HS-27A (cell line): Measurements from ENCODE around the gene TRAPPC11.

ENCODE experiments used
- DNase-seq: peaks from one replicate; pipeline ENCODE4 v3.0.0-alpha.2; 2012; ENCODE audit warnings: low read depth, missing footprints

TRAPPC11 gene

DNA sequence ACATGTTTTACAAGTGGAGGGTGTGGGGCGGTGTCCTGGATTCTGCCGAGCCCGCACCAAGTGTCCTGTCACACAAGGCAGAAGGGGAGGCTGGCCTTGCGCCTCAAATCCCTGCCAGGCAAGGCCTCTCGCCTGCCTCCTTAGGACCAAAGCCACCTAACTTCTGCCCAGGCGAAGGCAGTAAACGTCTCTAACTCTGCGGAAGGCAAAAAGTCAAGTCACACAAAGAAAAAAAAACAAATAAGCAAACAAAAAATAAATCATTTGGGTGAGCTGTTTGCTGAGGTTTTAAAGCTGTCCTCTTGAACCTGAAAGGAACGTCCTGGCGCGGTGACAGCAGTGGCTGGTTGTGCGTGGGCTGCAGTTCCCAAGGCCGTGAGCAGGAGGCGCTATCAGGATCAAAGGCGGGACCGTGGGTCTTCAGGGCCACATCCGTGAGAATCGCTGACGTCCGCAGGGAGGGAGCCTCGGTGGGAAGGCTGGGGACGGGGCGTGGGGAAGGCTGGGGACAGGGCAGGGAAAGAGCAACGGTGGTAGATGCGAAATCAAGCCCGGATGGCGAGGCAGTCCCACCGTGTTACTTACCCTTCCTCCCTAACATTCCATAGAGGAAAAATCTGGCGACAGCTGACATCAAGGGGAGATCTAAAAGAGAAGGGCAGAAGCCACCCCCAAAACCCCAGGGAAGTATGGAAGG is 99.1 kb downstream of the TRAPPC11 start:
- no peak for DNase-seq

DNA sequence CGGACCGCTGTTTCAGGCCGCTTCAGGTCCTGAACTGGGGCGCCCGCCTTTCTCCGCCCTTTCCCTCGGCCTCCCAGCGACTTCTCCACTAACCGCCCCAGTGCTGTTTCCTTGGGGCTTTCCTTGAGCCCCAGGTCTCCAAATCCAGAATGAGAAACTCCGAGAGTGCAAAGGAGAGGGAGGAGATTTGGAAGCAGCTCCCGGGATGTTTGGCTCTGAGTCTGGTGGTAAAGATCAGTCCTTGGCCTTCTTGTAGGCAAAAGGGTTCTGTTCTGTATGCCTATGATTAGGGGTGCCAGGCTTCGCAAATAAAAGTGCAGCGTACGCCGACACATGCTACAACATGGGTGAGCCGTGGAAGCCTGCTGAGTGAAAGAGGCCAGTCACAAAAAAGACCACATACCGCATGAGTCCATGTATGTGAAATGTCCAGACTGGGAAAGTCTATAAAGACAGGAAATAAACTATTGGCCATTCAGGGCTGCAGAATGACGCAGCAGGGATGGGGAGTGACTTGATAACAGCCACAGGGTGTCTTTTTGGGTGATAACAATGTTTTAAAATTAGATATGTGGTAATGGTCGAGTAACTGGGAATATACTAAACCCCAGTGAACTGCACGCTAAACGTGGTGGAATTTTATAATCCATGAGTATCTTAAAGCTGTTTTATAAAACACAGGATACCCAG is 99.8 kb downstream of the TRAPPC11 start:
- no peak for DNase-seq

GRCh38 chr4:183760326-183760725 is 101.2 kb downstream of the TRAPPC11 start:
- no peak for DNase-seq
